Suprapubic skin (tissue), 3 donors: ENCODE results near the gene PDCD2.
"Not testable (repeated sequence)": the region's sequence is repeated elsewhere in the genome, so short reads cannot be mapped to it uniquely, and the experiment has no call there.

Source experiments
- POLR2AphosphoS5 ChIP-seq, 3 donors: sonication (generic); formaldehyde crosslinking; IDR thresholded peaks; one replicate each; pipeline ENCODE4 v1.6.1; 2017; ENCODE audit warnings: antibody characterized with exemption in 3 of 3
- TF ChIP-seq, protein P1 (sequence below), 2 donors: fragments of 200-600 bp in 1 of 2; fragments of 450-650 bp in 1 of 2; sonication (generic) in 1 of 2; IDR thresholded peaks; one replicate each; pipeline ENCODE4 v1.5.1; 2016 to 2019; ENCODE audit warnings: antibody characterized with exemption in 2 of 2, mild to moderate bottlenecking in 1 of 2, moderate library complexity in 1 of 2

DNA sequence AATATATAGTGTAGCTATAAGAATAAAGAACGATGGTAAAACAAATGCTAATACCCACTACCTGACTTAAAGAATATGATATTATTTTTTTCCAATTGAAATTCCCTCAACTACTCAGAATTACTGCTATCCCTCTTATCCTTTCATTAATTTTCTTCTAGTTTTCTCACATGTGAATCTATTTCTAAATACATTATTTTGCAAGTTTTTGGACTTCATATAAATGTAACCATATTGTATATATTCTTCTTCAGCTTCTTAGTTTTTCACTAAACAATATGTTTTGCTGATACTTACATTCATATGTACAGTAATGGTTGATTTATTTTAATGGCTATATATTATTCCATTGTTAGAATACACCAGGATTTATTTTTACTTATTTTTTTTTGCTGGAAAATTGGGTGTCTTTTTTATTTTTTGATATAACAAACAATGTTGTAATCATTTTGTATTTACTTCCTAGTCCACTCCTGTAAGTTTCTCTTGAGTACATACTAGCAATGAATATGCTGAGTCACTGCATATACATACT, 31.6 kb upstream of the PDCD2 start:
- TF ChIP-seq, protein P1, sequence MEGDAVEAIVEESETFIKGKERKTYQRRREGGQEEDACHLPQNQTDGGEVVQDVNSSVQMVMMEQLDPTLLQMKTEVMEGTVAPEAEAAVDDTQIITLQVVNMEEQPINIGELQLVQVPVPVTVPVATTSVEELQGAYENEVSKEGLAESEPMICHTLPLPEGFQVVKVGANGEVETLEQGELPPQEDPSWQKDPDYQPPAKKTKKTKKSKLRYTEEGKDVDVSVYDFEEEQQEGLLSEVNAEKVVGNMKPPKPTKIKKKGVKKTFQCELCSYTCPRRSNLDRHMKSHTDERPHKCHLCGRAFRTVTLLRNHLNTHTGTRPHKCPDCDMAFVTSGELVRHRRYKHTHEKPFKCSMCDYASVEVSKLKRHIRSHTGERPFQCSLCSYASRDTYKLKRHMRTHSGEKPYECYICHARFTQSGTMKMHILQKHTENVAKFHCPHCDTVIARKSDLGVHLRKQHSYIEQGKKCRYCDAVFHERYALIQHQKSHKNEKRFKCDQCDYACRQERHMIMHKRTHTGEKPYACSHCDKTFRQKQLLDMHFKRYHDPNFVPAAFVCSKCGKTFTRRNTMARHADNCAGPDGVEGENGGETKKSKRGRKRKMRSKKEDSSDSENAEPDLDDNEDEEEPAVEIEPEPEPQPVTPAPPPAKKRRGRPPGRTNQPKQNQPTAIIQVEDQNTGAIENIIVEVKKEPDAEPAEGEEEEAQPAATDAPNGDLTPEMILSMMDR (IDR thresholded peaks at IDR 0.05) = not testable (repeated sequence)
- TF ChIP-seq POLR2AphosphoS5 (IDR thresholded peaks at IDR 0.05) = not testable (repeated sequence)
